GM21825 (cell line): ENCODE results near the gene WDPCP.
"Not testable (repeated sequence)": the region's sequence is repeated elsewhere in the genome, so short reads cannot be mapped to it uniquely, and the experiment has no call there.

ENCODE experiments used
- ATAC-seq: cut with Tn5 transposase; IDR thresholded peaks from one replicate; pipeline ENCODE4 v1.9.1; 2021; ENCODE audit warnings: mild to moderate bottlenecking, moderate library complexity; ENCODE audit not compliant: unreplicated experiment

WDPCP gene

DNA sequence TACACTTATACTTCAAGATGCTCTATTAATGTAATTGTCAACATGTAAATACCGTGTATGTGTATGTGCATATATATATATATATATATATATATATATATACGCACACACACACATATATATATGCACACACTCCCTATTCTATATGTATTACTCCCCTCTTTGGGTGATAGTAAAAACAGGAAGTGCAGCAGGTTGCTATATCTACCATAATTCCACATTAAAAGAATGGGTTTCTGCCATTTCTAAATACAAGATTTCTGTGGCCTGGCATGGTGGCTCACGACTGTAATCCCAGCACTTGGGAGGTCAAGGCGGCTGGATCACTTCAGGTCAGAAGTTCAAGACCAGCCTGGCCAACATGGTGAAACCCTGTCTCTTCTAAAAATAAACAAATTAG is 460.7 kb downstream of the WDPCP start:
- ATAC-seq = no peak

DNA sequence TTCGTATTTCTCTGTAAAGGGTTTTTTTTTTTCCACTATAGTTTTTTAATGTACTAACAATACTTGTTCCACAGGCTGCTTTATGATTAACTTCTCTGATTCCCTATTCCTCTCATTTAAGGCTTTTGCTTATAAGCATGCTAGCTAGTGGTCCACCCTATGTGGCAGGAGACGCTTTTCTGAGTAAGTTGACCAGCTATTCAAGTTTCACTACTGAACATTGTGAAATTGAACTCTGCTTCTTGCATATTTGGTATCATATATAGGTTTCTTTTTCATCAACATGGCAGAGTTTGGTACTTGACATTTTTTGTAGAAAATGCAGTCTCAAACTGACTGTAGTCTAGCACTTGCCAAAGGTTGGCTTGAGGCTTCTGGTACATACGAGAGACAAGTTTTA is 463.4 kb downstream of the WDPCP start:
- ATAC-seq = no peak

- ATAC-seq = no peak
Observed at GRCh38 chr2:63124218-63124617, 464.1 kb downstream of the WDPCP start.

GRCh38 chr2:63122921-63123320 is 465.4 kb downstream of the WDPCP start:
- ATAC-seq = no peak

DNA sequence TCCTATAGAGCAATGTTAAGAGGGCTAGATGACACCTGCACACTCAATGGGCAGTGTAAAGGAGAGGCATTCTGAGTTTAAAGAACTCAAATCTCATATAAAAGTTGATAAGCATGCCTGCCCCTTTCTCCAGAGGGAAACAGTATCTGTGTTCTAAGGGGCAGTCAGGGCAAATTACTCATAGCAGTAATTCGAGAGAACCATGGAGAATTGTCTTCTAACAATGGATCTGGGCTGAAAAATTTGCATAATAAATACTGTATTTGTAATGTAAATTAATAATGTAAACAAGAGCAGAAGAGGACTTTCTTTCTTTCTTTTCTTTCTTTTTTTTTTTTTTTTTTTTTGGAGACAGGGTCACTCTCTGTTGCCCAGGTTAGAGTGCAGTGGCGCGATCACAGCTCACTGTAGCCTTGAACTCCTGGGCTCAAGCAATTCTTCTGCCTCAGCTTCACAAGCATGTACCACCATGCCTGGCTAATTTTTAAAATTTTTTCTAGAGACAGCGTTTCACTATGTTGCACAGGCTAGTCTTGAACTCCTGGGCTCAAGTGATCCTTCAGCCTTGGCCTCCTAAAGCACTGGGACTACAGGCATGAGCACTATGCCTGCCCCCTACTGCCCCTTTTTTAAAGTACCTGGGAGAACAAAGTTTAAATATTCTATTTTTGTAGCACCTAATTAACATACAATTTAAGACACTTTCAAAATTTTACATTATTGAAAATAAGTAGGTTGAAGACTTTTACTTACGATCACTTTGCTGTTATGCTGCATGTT is 467.0 kb downstream of the WDPCP start:
- ATAC-seq = no peak

- ATAC-seq = no peak
Observed at GRCh38 chr2:63118821-63119220, 469.5 kb downstream of the WDPCP start.

DNA sequence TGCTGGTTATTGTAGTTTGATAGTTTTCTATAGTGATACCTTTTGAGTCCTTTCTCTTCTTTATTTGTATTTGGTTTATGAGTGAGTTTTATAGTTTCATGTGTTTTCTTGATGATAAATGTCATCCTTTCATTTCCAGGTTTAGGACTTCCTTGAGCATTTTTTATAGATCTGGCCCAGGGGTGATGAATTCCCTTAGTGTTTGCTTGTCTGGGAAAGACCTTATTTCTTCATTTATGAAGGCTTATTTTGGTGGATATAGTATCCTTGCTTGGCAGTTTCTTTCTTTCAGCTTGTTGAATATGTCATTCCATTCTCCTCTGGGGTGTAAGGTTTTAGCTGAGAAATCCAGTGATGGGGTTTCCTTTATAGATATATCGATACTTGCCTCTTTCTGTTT is 483.8 kb downstream of the WDPCP start:
- no peak for ATAC-seq

- ATAC-seq = no peak
Observed at GRCh38 chr2:63101954-63102353, 486.3 kb downstream of the WDPCP start.

DNA sequence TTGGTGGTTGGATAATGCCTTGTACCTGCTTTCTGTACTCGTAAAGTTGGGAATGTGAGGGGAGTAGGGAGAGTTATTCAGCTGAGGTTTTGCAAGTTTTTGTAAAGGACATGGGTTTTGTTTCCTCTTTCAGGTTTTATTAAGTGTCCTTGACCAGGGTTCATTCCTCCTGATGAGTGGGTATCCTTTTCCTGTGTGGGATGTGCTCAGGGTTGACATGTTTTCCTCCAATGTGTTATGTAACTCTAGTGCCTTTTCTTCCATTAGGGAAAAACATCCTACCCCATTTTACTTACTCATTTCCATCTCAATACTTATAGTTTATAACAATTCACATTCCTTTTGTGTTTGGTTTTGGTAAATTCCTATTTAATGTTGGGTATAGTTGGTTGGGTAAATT is 489.2 kb downstream of the WDPCP start:
- ATAC-seq = no peak

GRCh38 chr2:63096491-63096890 is 491.8 kb downstream of the WDPCP start:
- no peak for ATAC-seq

- ATAC-seq = no peak
Observed at GRCh38 chr2:63093502-63093901, 494.8 kb downstream of the WDPCP start.

GRCh38 chr2:63092857-63093256 is 495.4 kb downstream of the WDPCP start:
- no peak for ATAC-seq

DNA sequence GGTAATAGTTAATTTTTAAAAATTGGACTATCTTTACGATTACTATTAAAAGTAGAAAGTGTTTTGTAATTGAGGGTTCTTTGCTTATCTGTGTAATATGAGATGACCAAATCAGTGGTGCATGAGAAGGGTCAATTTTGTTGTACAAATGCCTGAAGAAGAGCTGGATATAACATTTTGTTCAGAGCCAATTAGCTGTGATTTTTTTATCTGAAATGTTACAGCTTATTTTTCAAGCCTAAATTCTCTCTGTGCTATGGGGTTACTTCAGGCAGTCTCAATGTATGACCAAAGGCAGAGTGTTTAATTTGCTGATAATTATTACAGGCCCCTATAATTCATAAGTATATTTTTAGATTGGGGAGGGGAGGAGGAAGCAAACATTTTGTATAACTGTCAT is 495.9 kb downstream of the WDPCP start:
- no peak for ATAC-seq

DNA sequence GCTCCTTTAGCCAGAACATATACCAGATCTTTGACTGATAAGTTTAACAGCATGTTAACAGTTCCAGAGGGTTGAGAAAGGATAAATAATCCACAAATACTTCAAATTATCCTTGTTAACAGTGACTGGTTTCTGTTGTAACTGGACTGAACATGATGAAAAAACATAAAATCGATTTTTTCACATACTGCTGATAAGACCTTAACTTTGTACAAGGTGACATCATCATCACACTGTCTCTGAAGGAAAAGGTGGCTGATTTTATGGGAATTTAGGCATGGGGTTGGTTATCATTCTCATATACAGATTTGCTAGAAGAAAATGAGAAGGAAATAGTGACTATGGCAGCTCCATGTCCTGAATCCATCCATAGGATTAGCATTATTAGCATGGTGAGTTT is 501.6 kb downstream of the WDPCP start:
- no peak for ATAC-seq

DNA sequence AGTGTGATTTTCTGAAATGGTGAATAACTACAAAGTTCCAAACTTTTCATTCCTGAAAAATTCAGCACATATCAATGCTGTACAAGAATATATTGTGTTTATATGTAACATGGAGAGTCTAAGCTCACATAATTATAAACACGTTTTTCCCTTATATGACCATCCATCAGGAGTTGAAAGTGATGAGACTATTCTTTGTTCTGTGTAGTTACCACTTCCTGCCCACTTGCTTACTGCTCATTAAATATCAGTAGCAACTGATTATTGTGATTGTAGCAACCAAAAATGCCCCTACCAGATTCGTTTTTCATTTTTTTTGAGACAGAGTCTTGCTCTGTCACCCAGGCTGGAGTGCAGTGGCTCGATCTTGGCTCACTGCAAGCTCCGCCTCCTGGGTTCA is 506.9 kb downstream of the WDPCP start:
- ATAC-seq = no peak

GRCh38 chr2:63078852-63079606 is 509.2 kb downstream of the WDPCP start:
- ATAC-seq = no peak

DNA sequence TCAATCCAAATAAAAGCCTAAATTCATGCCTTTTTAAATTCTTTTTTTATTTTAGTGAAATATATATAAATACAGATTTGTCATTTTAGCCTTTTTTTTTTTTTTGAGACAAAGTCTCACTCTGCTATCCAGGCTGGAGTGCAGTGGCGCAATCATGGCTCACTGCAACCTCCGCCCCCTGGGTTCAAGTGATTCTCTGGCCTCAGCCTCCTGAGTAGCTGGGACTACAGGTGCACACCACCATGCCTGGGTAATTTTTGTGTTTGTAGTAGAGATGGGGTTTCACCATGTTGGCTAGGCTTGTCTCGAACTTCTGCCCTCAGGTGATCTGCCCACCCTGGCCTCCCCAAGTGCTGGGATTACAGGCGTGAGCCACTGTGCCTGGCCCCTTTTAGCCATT is 513.9 kb downstream of the WDPCP start:
- not testable (repeated sequence) for ATAC-seq

- no peak for ATAC-seq
Observed at GRCh38 chr2:63073994-63074393, 514.3 kb downstream of the WDPCP start.

DNA sequence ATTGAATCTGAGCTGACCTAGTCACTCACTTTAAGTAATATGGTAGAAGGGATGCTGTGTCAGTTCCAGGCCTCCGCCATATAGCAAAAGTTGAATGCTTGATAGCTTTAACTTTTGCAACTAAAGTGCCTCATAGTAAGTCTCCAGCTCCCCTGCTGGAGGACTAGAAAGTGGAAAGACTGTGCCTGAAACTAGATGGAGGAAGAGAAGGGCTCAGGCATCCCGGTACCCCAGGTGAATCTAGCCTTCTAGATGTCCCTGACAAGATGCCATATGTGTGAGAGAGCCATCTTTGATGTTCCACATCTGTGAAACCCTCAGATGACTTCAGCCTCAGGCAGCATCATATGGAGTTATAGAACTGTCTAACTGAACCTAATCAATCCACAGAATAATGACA is 516.6 kb downstream of the WDPCP start:
- ATAC-seq = no peak
